HL-60 (cell line): Measurements from ENCODE around the gene C21orf58.

Source experiments
- DNase-seq, 2 experiments: peaks; one replicate each; pipeline ENCODE4 v3.0.0-alpha.2; 2010 to 2020; ENCODE audit warnings: low read depth in 1 of 2, low spot score in 1 of 2
- H3K27ac ChIP-seq: fragments of 250-450 bp; sonication (Bioruptor Pico); replicated peaks from 2 replicates; pipeline ENCODE4 v1.5.1; 2020; ENCODE audit warnings: mild to moderate bottlenecking, moderate library complexity
- H3K27me3 ChIP-seq: fragments of 250-450 bp; sonication (Bioruptor Pico); 2 replicates; pipeline ENCODE4 v1.5.1; 2021; ENCODE audit warnings: mild to moderate bottlenecking, moderate library complexity; ENCODE audit not compliant: insufficient read depth, poor library complexity, severe bottlenecking
- H3K4me3 ChIP-seq: replicated peaks from 2 replicates; pipeline ENCODE4 v1.5.1; 2011; ENCODE audit warnings: mild to moderate bottlenecking, control low read depth, low read length; ENCODE audit not compliant: insufficient read depth
- GABPA ChIP-seq: IDR thresholded peaks from 2 replicates; pipeline ENCODE4 v1.6.1; 2012; ENCODE audit warnings: low read depth
- POLR2AphosphoS5 ChIP-seq: IDR thresholded peaks from 2 replicates; pipeline ENCODE4 v1.6.1; 2012; ENCODE audit warnings: low read depth
- SPI1 ChIP-seq: IDR thresholded peaks from 2 replicates; pipeline ENCODE4 v1.6.1; 2012; ENCODE audit warnings: low read depth, mild to moderate bottlenecking, borderline replicate concordance
- TF ChIP-seq, protein P1 (sequence below): IDR thresholded peaks from 2 replicates; pipeline ENCODE4 v1.6.1; 2012; ENCODE audit warnings: low read depth; ENCODE audit not compliant: insufficient replicate concordance
- TF ChIP-seq, protein P2 (sequence below): IDR thresholded peaks from one replicate; pipeline ENCODE4 v1.5.1; 2011; ENCODE audit warnings: low read length, control low read depth, inconsistent platforms; ENCODE audit not compliant: insufficient read depth

Gene C21orf58

GRCh38 chr21:46352164-46352515 lies 28.5 kb upstream of the C21orf58 start:
- no peak for DNase-seq
- Histone ChIP-seq H3K27ac (no peak overlapping the region), H3K27me3 (no peaks in the 10 kb centered on the region), H3K4me3 (no peak overlapping the region)
- no peak for TF ChIP-seq POLR2AphosphoS5
- TF ChIP-seq, protein P1, sequence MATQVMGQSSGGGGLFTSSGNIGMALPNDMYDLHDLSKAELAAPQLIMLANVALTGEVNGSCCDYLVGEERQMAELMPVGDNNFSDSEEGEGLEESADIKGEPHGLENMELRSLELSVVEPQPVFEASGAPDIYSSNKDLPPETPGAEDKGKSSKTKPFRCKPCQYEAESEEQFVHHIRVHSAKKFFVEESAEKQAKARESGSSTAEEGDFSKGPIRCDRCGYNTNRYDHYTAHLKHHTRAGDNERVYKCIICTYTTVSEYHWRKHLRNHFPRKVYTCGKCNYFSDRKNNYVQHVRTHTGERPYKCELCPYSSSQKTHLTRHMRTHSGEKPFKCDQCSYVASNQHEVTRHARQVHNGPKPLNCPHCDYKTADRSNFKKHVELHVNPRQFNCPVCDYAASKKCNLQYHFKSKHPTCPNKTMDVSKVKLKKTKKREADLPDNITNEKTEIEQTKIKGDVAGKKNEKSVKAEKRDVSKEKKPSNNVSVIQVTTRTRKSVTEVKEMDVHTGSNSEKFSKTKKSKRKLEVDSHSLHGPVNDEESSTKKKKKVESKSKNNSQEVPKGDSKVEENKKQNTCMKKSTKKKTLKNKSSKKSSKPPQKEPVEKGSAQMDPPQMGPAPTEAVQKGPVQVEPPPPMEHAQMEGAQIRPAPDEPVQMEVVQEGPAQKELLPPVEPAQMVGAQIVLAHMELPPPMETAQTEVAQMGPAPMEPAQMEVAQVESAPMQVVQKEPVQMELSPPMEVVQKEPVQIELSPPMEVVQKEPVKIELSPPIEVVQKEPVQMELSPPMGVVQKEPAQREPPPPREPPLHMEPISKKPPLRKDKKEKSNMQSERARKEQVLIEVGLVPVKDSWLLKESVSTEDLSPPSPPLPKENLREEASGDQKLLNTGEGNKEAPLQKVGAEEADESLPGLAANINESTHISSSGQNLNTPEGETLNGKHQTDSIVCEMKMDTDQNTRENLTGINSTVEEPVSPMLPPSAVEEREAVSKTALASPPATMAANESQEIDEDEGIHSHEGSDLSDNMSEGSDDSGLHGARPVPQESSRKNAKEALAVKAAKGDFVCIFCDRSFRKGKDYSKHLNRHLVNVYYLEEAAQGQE, result no peak
- TF ChIP-seq, protein P2, sequence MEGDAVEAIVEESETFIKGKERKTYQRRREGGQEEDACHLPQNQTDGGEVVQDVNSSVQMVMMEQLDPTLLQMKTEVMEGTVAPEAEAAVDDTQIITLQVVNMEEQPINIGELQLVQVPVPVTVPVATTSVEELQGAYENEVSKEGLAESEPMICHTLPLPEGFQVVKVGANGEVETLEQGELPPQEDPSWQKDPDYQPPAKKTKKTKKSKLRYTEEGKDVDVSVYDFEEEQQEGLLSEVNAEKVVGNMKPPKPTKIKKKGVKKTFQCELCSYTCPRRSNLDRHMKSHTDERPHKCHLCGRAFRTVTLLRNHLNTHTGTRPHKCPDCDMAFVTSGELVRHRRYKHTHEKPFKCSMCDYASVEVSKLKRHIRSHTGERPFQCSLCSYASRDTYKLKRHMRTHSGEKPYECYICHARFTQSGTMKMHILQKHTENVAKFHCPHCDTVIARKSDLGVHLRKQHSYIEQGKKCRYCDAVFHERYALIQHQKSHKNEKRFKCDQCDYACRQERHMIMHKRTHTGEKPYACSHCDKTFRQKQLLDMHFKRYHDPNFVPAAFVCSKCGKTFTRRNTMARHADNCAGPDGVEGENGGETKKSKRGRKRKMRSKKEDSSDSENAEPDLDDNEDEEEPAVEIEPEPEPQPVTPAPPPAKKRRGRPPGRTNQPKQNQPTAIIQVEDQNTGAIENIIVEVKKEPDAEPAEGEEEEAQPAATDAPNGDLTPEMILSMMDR, result no peak
- no peak for TF ChIP-seq GABPA
- TF ChIP-seq SPI1, result no peak

- H3K27me3 ChIP-seq, result no peaks in the 10 kb centered on the region
- H3K27ac ChIP-seq, result no peak overlapping the region
- DNase-seq, result no peak
- TF ChIP-seq POLR2AphosphoS5 (no peak), SPI1 (no peak), GABPA (no peak)
- TF ChIP-seq, protein P2, result no peak
- TF ChIP-seq, protein P1, result no peak
- H3K4me3 ChIP-seq, result no peak overlapping the region
Observed at GRCh38 chr21:46351476-46352163, 27.9 kb upstream of the C21orf58 start.

DNA sequence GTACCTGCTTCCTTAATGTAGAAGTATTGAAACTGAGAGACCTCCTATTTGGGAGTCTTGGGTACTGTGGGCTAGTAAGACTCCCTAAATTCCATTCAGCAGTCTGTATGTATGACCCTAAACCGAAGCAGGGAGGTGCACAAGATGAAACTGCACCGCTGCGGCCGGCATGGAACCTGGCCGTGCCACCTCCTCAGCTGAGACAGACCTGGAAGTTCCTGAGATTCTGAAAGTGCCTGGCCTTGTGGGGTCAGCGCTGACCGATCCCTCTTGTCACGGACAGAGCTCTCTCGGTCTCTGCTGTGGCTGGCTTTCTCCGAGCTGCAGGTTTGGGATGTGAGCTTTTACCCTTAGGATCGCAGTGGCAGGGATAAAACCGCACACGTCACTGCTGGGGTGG lies 27.3 kb upstream of the C21orf58 start:
- DNase-seq, result no peak
- no peak overlapping the region for H3K4me3 ChIP-seq
- TF ChIP-seq, protein P2, result no peak
- TF ChIP-seq GABPA (no peak), SPI1 (no peak), POLR2AphosphoS5 (no peak)
- TF ChIP-seq, protein P1, result no peak

More for the DNA sequence above, 27.3 kb upstream of the C21orf58 start:
- no peaks in the 10 kb centered on the region for H3K27me3 ChIP-seq
- H3K27ac ChIP-seq, result no peak overlapping the region
